ENCODE results near the gene FHDC1.

Gene FHDC1

DNA sequence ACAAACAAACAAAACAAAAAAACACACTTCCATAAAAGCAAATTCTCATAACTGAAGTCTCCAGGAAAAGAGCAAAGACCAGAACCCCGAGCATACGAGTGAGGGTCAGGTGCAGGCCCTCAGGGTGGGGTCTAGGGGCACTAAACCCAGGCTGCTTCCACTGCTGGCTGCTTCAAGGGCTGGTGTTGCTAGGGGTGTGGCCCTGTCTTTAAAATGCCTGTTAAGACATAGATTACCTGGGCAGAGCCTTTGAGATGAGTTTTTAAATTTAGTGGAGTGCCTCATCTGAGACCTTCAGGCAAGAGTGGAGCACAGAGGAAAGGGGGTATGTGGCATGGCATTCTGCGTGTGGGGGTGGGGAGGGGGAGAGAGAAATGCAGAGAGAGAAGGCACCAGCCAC lies 87.0 kb downstream of the FHDC1 start:
- Histone ChIP-seq H3K9ac (ENCODE audit: low read length) (no peak overlapping the region), H3K4me3 (ENCODE audit: low read depth, low read length, poor library complexity, severe bottlenecking) (no peak overlapping the region), H3K4me1 (ENCODE audit: insufficient read depth, low read length, severe bottlenecking) (no peaks in the 10 kb centered on the region), H4K20me1 (ENCODE audit: insufficient read depth, low read length) (no peaks in the 10 kb centered on the region), H3K9me2 (ENCODE audit: low read depth, low read length) (no peaks in the 10 kb centered on the region), H3K27me3 (ENCODE audit: insufficient read depth, low read length) (peaks cover 6% of the 10 kb centered on the region; the same call in 1 of the 2 replicates), H2AFZ (ENCODE audit: low read length) (no peak overlapping the region), H3K79me2 (ENCODE audit: insufficient read depth, low read length) (no peaks in the 10 kb centered on the region), H3K4me2 (ENCODE audit: low read length) (no peak overlapping the region), H3K27ac (ENCODE audit: low read depth, low read length, poor library complexity, severe bottlenecking) (no peak overlapping the region), H3F3A (ENCODE audit: insufficient read depth, low read length) (no peaks in the 10 kb centered on the region), H3K9me3 (ENCODE audit: low read length) (no peaks in the 10 kb centered on the region), H3K36me3 (ENCODE audit: insufficient read depth, low read length) (no peaks in the 10 kb centered on the region)
- no peak for TF ChIP-seq EZH2 (IDR thresholded peaks at IDR 0.05; ENCODE audit: borderline replicate concordance, low read length)
- TF ChIP-seq, protein P1, sequence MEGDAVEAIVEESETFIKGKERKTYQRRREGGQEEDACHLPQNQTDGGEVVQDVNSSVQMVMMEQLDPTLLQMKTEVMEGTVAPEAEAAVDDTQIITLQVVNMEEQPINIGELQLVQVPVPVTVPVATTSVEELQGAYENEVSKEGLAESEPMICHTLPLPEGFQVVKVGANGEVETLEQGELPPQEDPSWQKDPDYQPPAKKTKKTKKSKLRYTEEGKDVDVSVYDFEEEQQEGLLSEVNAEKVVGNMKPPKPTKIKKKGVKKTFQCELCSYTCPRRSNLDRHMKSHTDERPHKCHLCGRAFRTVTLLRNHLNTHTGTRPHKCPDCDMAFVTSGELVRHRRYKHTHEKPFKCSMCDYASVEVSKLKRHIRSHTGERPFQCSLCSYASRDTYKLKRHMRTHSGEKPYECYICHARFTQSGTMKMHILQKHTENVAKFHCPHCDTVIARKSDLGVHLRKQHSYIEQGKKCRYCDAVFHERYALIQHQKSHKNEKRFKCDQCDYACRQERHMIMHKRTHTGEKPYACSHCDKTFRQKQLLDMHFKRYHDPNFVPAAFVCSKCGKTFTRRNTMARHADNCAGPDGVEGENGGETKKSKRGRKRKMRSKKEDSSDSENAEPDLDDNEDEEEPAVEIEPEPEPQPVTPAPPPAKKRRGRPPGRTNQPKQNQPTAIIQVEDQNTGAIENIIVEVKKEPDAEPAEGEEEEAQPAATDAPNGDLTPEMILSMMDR (IDR thresholded peaks at IDR 0.05; ENCODE audit: low read length), result no peak

DNA sequence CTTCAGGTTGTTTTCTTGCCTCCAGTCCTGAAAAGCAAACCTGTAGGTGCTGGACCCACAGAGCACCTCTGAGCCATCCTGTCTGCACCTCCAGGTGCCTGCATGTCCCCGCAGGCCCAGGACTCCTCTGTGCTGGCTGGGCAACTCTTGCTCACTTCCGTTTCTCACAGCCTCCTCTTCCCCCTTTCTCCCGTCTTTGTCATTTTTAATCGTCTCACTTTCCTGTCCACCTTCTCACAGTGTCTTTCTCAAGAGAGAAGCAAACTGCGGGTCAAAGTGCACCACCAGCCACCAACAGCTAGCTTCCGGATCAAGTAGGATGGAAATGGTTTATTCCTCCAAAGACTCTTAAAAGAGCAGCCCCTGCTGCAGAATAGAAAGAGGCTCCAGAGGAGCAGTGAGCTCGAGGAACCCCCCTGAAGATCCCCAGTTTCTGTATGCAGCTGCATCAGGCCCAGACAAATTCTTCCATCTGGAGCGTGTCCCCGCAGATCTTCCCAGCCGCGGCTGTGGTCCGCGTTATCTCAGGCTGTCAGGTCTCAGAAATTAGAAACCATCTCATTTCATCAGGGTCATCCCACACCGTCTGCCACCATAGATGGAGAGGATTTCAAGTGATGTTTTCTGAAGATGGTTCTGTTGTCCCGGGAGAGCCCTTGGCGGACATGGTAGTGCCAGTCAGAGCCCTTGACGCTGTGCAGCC lies 87.7 kb downstream of the FHDC1 start:
- Histone ChIP-seq H3K27me3 (ENCODE audit: insufficient read depth, low read length) (peaks cover 6% of the 10 kb centered on the region; the same call in 1 of the 2 replicates), H3K9me3 (ENCODE audit: low read length) (no peaks in the 10 kb centered on the region), H3K4me3 (ENCODE audit: low read depth, low read length, poor library complexity, severe bottlenecking) (no peak overlapping the region), H3K4me2 (ENCODE audit: low read length) (no peak overlapping the region), H2AFZ (ENCODE audit: low read length) (no peak overlapping the region), H3K79me2 (ENCODE audit: insufficient read depth, low read length) (no peaks in the 10 kb centered on the region), H3K27ac (ENCODE audit: low read depth, low read length, poor library complexity, severe bottlenecking) (no peak overlapping the region), H3F3A (ENCODE audit: insufficient read depth, low read length) (no peaks in the 10 kb centered on the region), H4K20me1 (ENCODE audit: insufficient read depth, low read length) (no peaks in the 10 kb centered on the region), H3K36me3 (ENCODE audit: insufficient read depth, low read length) (no peaks in the 10 kb centered on the region), H3K9ac (ENCODE audit: low read length) (no peak overlapping the region), H3K4me1 (ENCODE audit: insufficient read depth, low read length, severe bottlenecking) (no peaks in the 10 kb centered on the region), H3K9me2 (ENCODE audit: low read depth, low read length) (no peaks in the 10 kb centered on the region)
- TF ChIP-seq, protein P1 (IDR thresholded peaks at IDR 0.05; ENCODE audit: low read length), result no peak
- TF ChIP-seq EZH2 (IDR thresholded peaks at IDR 0.05; ENCODE audit: borderline replicate concordance, low read length), result no peak

DNA sequence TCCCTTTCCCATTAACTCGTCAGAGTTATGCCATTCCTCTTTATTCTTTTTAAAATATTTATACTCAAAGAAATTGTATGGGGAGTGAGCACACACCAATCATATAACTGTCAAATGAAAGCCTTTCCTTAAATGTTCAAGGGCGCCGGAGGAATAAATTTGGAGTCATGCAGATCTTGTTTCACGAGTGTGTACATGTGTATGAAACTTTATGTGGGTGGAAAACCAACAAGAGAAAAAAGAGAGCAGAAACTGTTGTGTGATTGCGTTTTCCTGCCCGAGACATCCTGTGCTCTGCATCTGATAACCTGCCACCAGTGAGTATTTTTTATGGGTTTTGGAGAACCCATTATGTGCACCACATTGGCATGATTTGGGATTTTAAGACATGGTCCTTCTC lies 88.3 kb downstream of the FHDC1 start:
- no peak overlapping the region for H3K9ac ChIP-seq (ENCODE audit: low read length)
- H3K36me3 ChIP-seq (ENCODE audit: insufficient read depth, low read length), result no peaks in the 10 kb centered on the region
- H2AFZ ChIP-seq (ENCODE audit: low read length), result no peak overlapping the region
- TF ChIP-seq, protein P1 (IDR thresholded peaks at IDR 0.05; ENCODE audit: low read length), result no peak
- no peak for TF ChIP-seq EZH2 (IDR thresholded peaks at IDR 0.05; ENCODE audit: borderline replicate concordance, low read length)
- H3K4me3 ChIP-seq (ENCODE audit: low read depth, low read length, poor library complexity, severe bottlenecking), result no peak overlapping the region
- no peaks in the 10 kb centered on the region for H4K20me1 ChIP-seq (ENCODE audit: insufficient read depth, low read length)
- no peaks in the 10 kb centered on the region for H3K9me2 ChIP-seq (ENCODE audit: low read depth, low read length)
- H3K79me2 ChIP-seq (ENCODE audit: insufficient read depth, low read length), result no peaks in the 10 kb centered on the region
- H3K4me1 ChIP-seq (ENCODE audit: insufficient read depth, low read length, severe bottlenecking), result no peaks in the 10 kb centered on the region
- no peak overlapping the region for H3K27ac ChIP-seq (ENCODE audit: low read depth, low read length, poor library complexity, severe bottlenecking)
- no peaks in the 10 kb centered on the region for H3F3A ChIP-seq (ENCODE audit: insufficient read depth, low read length)
- H3K9me3 ChIP-seq (ENCODE audit: low read length), result no peaks in the 10 kb centered on the region
- no peak overlapping the region for H3K4me2 ChIP-seq (ENCODE audit: low read length)
- H3K27me3 ChIP-seq (ENCODE audit: insufficient read depth, low read length), result peaks cover 6% of the 10 kb centered on the region; the same call in 1 of the 2 replicates

Data from OCI-LY1 (cell line).